DOHH2 (cell line): ENCODE results near the gene SELENOP.

Experiments
- H3F3A ChIP-seq: fragments of 200-600 bp; sonication (generic), shearing (Covaris generic); 2 replicates; pipeline ENCODE4 v1.6.0; 2016; ENCODE audit warnings: antibody characterized with exemption, mild to moderate bottlenecking; ENCODE audit not compliant: control insufficient read depth, insufficient read depth
- H3K27ac ChIP-seq: fragments of 200-600 bp; sonication (generic); 2 replicates; pipeline ENCODE4 v1.5.1; 2014; ENCODE audit warnings: low read depth, mild to moderate bottlenecking, low read length, moderate library complexity
- H3K27me3 ChIP-seq: fragments of 200-600 bp; sonication (generic); 2 replicates; pipeline ENCODE4 v1.6.1; 2014; ENCODE audit warnings: mild to moderate bottlenecking, low read length, mixed read lengths; ENCODE audit not compliant: control insufficient read depth
- H3K36me3 ChIP-seq: fragments of 200-600 bp; sonication (generic); 2 replicates; pipeline ENCODE4 v1.6.1; 2014; ENCODE audit warnings: mild to moderate bottlenecking, low read length, moderate library complexity, mixed read lengths; ENCODE audit not compliant: control insufficient read depth
- H3K4me1 ChIP-seq: fragments of 200-600 bp; sonication (generic); 2 replicates; pipeline ENCODE4 v1.6.1; 2014; ENCODE audit warnings: mild to moderate bottlenecking, low read length, mixed read lengths; ENCODE audit not compliant: control insufficient read depth
- H3K4me2 ChIP-seq: fragments of 200-600 bp; sonication (generic); 2 replicates; pipeline ENCODE4 v1.6.0; 2014; ENCODE audit warnings: mild to moderate bottlenecking, low read length, moderate library complexity
- H3K4me3 ChIP-seq: fragments of 200-600 bp; sonication (generic); 2 replicates; pipeline ENCODE4 v1.5.1; 2014; ENCODE audit warnings: mild to moderate bottlenecking, low read length, mixed read lengths
- H3K79me2 ChIP-seq: fragments of 200-600 bp; sonication (generic); 2 replicates; pipeline ENCODE4 v1.6.1; 2014; ENCODE audit warnings: mild to moderate bottlenecking, low read length, mixed read lengths; ENCODE audit not compliant: control insufficient read depth
- H3K9me2 ChIP-seq: fragments of 200-600 bp; sonication (generic); replicated peaks from 2 replicates; pipeline ENCODE4 v1.6.1; 2014; ENCODE audit warnings: mild to moderate bottlenecking, low read length, mixed read lengths; ENCODE audit not compliant: control insufficient read depth
- H3K9me3 ChIP-seq: fragments of 200-600 bp; sonication (generic); 2 replicates; pipeline ENCODE4 v1.6.1; 2014; ENCODE audit warnings: antibody characterized with exemption, low read length, mixed read lengths; ENCODE audit not compliant: control insufficient read depth, insufficient read depth
- H4K20me1 ChIP-seq: fragments of 200-600 bp; sonication (generic); 2 replicates; pipeline ENCODE4 v1.6.0; 2014; ENCODE audit warnings: low read depth, mild to moderate bottlenecking, antibody characterized with exemption, low read length, moderate library complexity; ENCODE audit not compliant: control insufficient read depth, insufficient read depth
- EZH2phosphoT487 ChIP-seq: fragments of 200-600 bp; sonication (generic); IDR thresholded peaks from 2 replicates; pipeline ENCODE4 v1.6.1; 2017; ENCODE audit warnings: borderline replicate concordance, mild to moderate bottlenecking, antibody characterized with exemption, low read length, moderate library complexity, mixed read lengths
- TF ChIP-seq, protein P1 (sequence below): fragments of 200-600 bp; sonication (generic); IDR thresholded peaks from one replicate; pipeline ENCODE4 v1.5.1; 2014; ENCODE audit warnings: antibody characterized with exemption, mild to moderate bottlenecking, low read depth, low read length; ENCODE audit not compliant: poor library complexity, severe bottlenecking

The SELENOP gene

DNA sequence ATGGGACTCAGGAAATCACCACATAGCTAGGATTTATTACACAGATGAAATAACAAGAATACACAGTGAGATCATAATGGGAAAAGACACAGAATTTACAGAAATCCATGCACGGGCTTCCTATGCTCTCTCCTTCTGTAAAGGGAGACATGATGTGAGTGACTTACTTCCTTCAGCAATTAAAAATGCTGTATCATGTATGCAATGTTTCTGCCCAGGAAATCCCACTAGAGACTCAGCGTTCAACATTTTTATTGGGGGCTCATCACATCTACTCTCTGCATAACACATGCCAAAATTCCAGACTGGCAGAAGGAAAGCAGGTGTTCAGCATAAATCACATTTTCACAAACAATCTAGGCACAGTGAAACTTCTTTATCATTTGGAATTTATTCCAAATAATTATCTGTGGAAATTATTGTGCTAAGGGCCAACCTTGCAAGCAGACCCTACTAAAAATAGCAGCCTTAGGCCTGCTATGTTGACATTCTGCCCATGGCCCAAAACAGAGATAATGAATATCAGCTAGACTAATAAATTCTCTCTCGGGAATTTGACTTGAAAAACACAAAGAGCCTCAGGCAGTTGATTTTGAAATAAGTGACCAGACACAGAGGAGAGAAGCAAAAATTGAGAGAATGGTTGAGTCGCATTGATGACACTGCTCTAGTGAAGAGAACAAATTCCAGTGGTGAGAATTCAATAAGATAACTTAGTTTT lies 31.4 kb upstream of the SELENOP start:
- TF ChIP-seq, protein P1, sequence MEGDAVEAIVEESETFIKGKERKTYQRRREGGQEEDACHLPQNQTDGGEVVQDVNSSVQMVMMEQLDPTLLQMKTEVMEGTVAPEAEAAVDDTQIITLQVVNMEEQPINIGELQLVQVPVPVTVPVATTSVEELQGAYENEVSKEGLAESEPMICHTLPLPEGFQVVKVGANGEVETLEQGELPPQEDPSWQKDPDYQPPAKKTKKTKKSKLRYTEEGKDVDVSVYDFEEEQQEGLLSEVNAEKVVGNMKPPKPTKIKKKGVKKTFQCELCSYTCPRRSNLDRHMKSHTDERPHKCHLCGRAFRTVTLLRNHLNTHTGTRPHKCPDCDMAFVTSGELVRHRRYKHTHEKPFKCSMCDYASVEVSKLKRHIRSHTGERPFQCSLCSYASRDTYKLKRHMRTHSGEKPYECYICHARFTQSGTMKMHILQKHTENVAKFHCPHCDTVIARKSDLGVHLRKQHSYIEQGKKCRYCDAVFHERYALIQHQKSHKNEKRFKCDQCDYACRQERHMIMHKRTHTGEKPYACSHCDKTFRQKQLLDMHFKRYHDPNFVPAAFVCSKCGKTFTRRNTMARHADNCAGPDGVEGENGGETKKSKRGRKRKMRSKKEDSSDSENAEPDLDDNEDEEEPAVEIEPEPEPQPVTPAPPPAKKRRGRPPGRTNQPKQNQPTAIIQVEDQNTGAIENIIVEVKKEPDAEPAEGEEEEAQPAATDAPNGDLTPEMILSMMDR: no peak
- TF ChIP-seq EZH2phosphoT487: no peak
- no peaks in the 10 kb centered on the region; the same call in 1 of the 2 replicates for H3K27me3 ChIP-seq
- no peak overlapping the region for H3K4me2 ChIP-seq
- no peaks in the 10 kb centered on the region for H4K20me1 ChIP-seq
- H3F3A ChIP-seq: no peaks in the 10 kb centered on the region
- no peaks in the 10 kb centered on the region for H3K4me1 ChIP-seq
- H3K9me3 ChIP-seq: no peaks in the 10 kb centered on the region
- no peak overlapping the region for H3K4me3 ChIP-seq
- no peaks in the 10 kb centered on the region for H3K79me2 ChIP-seq
- H3K36me3 ChIP-seq: no peaks in the 10 kb centered on the region
- H3K27ac ChIP-seq: no peak overlapping the region
- no peaks in the 10 kb centered on the region for H3K9me2 ChIP-seq

- H3K9me2 ChIP-seq: no peaks in the 10 kb centered on the region
- TF ChIP-seq, protein P1: no peak
- TF ChIP-seq EZH2phosphoT487: no peak
- no peak overlapping the region for H3K27ac ChIP-seq
- no peaks in the 10 kb centered on the region for H3K36me3 ChIP-seq
- no peak overlapping the region for H3K4me2 ChIP-seq
- H4K20me1 ChIP-seq: no peaks in the 10 kb centered on the region
- H3F3A ChIP-seq: no peaks in the 10 kb centered on the region
- H3K4me1 ChIP-seq: no peaks in the 10 kb centered on the region
- no peaks in the 10 kb centered on the region; the same call in 1 of the 2 replicates for H3K27me3 ChIP-seq
- no peak overlapping the region for H3K4me3 ChIP-seq
- no peaks in the 10 kb centered on the region for H3K9me3 ChIP-seq
- no peaks in the 10 kb centered on the region for H3K79me2 ChIP-seq
Measured at GRCh38 chr5:42840842-42841567, 29.3 kb upstream of the SELENOP start.

- no peaks in the 10 kb centered on the region for H3K9me3 ChIP-seq
- no peaks in the 10 kb centered on the region for H4K20me1 ChIP-seq
- no peak overlapping the region for H3K4me2 ChIP-seq
- TF ChIP-seq, protein P1: no peak
- TF ChIP-seq EZH2phosphoT487: no peak
- no peaks in the 10 kb centered on the region; the same call in 1 of the 2 replicates for H3K27me3 ChIP-seq
- no peaks in the 10 kb centered on the region for H3K79me2 ChIP-seq
- no peaks in the 10 kb centered on the region for H3K36me3 ChIP-seq
- H3K27ac ChIP-seq: no peak overlapping the region
- H3F3A ChIP-seq: no peaks in the 10 kb centered on the region
- H3K4me1 ChIP-seq: no peaks in the 10 kb centered on the region
- H3K9me2 ChIP-seq: no peaks in the 10 kb centered on the region
- no peak overlapping the region for H3K4me3 ChIP-seq
Measured at GRCh38 chr5:42840269-42840668, 28.6 kb upstream of the SELENOP start.
